Endodermal cell (in vitro differentiated cells): ENCODE measurements around the gene SPOCK2. TPM values are rescaled to one million over a fixed set of nuclear protein-coding genes. Genes with fewer than 3 reads are reported as not detected.
A peak's percentile ranks its signal among the peaks of the same experiment; 100 is the strongest.

ENCODE experiments used
- DNase-seq: peaks from one replicate; pipeline ENCODE4 v3.0.0-alpha.2; 2017
- H3K27ac ChIP-seq: 2 replicates; pipeline ENCODE4 v1.5.1; 2013; ENCODE audit warnings: mild to moderate bottlenecking, low read depth, low read length, moderate library complexity
- H3K27me3 ChIP-seq: 2 replicates; pipeline ENCODE4 v1.6.1; 2013; ENCODE audit warnings: mild to moderate bottlenecking, low read length, moderate library complexity; ENCODE audit not compliant: insufficient read depth, control insufficient read depth, poor library complexity, severe bottlenecking
- H3K36me3 ChIP-seq: 2 replicates; pipeline ENCODE4 v1.7.0; 2013; ENCODE audit warnings: mild to moderate bottlenecking, low read length, moderate library complexity; ENCODE audit not compliant: control insufficient read depth, insufficient read depth
- H3K4me1 ChIP-seq: one replicate; pipeline ENCODE4 v1.7.0; 2013; ENCODE audit warnings: low read length; ENCODE audit not compliant: control insufficient read depth, insufficient read depth
- H3K4me3 ChIP-seq: 2 replicates; pipeline ENCODE4 v1.5.1; 2013; ENCODE audit warnings: mild to moderate bottlenecking, low read length, moderate library complexity
- H3K9ac ChIP-seq: 2 replicates; pipeline ENCODE4 v1.6.1; 2013; ENCODE audit warnings: mild to moderate bottlenecking, low read length, moderate library complexity; ENCODE audit not compliant: poor library complexity, severe bottlenecking; ENCODE audit errors: extremely low read depth
- H3K9me3 ChIP-seq: 2 replicates; pipeline ENCODE4 v1.6.1; 2013; ENCODE audit warnings: mild to moderate bottlenecking, low read length, moderate library complexity; ENCODE audit not compliant: control insufficient read depth
- H3K27ac Mint-ChIP-seq: 2 replicates; pipeline ENCODE4 v1.8.0; 2020; ENCODE audit warnings: mixed read lengths
- H3K27me3 Mint-ChIP-seq: 2 replicates; pipeline ENCODE4 v1.8.0; 2021; ENCODE audit warnings: mild to moderate bottlenecking, mixed read lengths; ENCODE audit not compliant: insufficient read depth
- H3K36me3 Mint-ChIP-seq: 2 replicates; pipeline ENCODE4 v1.8.0; 2020; ENCODE audit warnings: low read depth, mixed read lengths
- H3K4me1 Mint-ChIP-seq: 2 replicates; pipeline ENCODE4 v1.8.0; 2020; ENCODE audit warnings: mixed read lengths
- H3K4me3 Mint-ChIP-seq: 2 replicates; pipeline ENCODE4 v1.8.0; 2020; ENCODE audit warnings: mild to moderate bottlenecking, moderate library complexity, mixed read lengths
- H3K9me3 Mint-ChIP-seq: 2 replicates; pipeline ENCODE4 v1.8.0; 2020; ENCODE audit warnings: mild to moderate bottlenecking, mixed read lengths
- WGBS, 2 experiments: methylation state at CpG; one replicate each; pipeline versions ENCODE4 v1.1.5 to v1.1.7; 2013; ENCODE audit warnings: missing lambda C conversion rate in 2 of 2, mixed read lengths in 1 of 2; ENCODE audit not compliant: insufficient coverage in 1 of 2, insufficient read length in 1 of 2; 5-methylcytosine and 5-hydroxymethylcytosine counted together
- total RNA-seq, 2 donors: library from RNA; stranded (reverse); fragmentation: NEBNext Ultra II Directional in 1 of 2; extraction: Animal tissue kit (Norgen Biotek cat#: 25700) in 1 of 2; gene quantifications; 2 replicates in 1 of 2; 3 replicates in 1 of 2; pipeline ENCODE4 v1.2.1, GENCODE V29; 2021
- TF ChIP-seq, protein P1 (sequence below): fragments of 200-600 bp; sonication (generic); conservative IDR thresholded peaks from 2 replicates; pipeline ENCODE4 v1.5.0; 2021; ENCODE audit warnings: antibody characterized with exemption, mild to moderate bottlenecking

SPOCK2 gene
- total RNA-seq, 2 donors from 2014 or later: 1.6 to 3.7 TPM

- Mint-ChIP-seq H3K9me3 (no peaks in the 10 kb centered on the region), H3K36me3 (peaks cover 4% of the 10 kb centered on the region), H3K4me3 (no peak overlapping the region), H3K27ac (no peak overlapping the region), H3K4me1 (peaks cover 4% of the 10 kb centered on the region), H3K27me3 (no peaks in the 10 kb centered on the region)
- 89% methylated on average over 2 of the region's 2 CpGs; no CpG with 5 or more reads in 1 of the 2 experiments for WGBS, 2 experiments
- no peak overlapping the region for H3K9ac ChIP-seq
- H3K27me3 ChIP-seq: no peaks in the 10 kb centered on the region
- DNase-seq: no peak
- H3K4me3 ChIP-seq: no peak overlapping the region
- H3K9me3 ChIP-seq: no peaks in the 10 kb centered on the region
- H3K36me3 ChIP-seq: peaks cover 10% of the 10 kb centered on the region
- H3K27ac ChIP-seq: no peak overlapping the region
- TF ChIP-seq, protein P1, sequence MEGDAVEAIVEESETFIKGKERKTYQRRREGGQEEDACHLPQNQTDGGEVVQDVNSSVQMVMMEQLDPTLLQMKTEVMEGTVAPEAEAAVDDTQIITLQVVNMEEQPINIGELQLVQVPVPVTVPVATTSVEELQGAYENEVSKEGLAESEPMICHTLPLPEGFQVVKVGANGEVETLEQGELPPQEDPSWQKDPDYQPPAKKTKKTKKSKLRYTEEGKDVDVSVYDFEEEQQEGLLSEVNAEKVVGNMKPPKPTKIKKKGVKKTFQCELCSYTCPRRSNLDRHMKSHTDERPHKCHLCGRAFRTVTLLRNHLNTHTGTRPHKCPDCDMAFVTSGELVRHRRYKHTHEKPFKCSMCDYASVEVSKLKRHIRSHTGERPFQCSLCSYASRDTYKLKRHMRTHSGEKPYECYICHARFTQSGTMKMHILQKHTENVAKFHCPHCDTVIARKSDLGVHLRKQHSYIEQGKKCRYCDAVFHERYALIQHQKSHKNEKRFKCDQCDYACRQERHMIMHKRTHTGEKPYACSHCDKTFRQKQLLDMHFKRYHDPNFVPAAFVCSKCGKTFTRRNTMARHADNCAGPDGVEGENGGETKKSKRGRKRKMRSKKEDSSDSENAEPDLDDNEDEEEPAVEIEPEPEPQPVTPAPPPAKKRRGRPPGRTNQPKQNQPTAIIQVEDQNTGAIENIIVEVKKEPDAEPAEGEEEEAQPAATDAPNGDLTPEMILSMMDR: no peak
- no peaks in the 10 kb centered on the region for H3K4me1 ChIP-seq
Observed at GRCh38 chr10:72127571-72127970, 39.2 kb upstream of the SPOCK2 start.

GRCh38 chr10:72126872-72127232, 38.5 kb upstream of the SPOCK2 start:
- Mint-ChIP-seq H3K4me3 (no peak overlapping the region), H3K9me3 (no peaks in the 10 kb centered on the region), H3K27me3 (no peaks in the 10 kb centered on the region), H3K36me3 (peaks cover 5% of the 10 kb centered on the region), H3K4me1 (peaks cover 4% of the 10 kb centered on the region), H3K27ac (no peak overlapping the region)
- Histone ChIP-seq H3K36me3 (peaks cover 11% of the 10 kb centered on the region), H3K9ac (no peak overlapping the region), H3K9me3 (no peaks in the 10 kb centered on the region), H3K4me1 (no peaks in the 10 kb centered on the region), H3K4me3 (no peak overlapping the region), H3K27me3 (no peaks in the 10 kb centered on the region), H3K27ac (no peak overlapping the region)
- no peak for DNase-seq
- TF ChIP-seq, protein P1: no peak
- WGBS, 2 experiments: 85 to 100% methylated on average over 2 to 3 of the region's 3 CpGs

GRCh38 chr10:72126184-72126871, 38.0 kb upstream of the SPOCK2 start:
- WGBS, 2 experiments: 84 to 100% methylated on average over 2 to 3 of the region's 3 CpGs
- H3K27me3 ChIP-seq: no peaks in the 10 kb centered on the region
- H3K36me3 ChIP-seq: peaks cover 15% of the 10 kb centered on the region
- no peak overlapping the region for H3K4me3 Mint-ChIP-seq
- H3K36me3 Mint-ChIP-seq: peaks cover 7% of the 10 kb centered on the region
- no peak overlapping the region for H3K27ac Mint-ChIP-seq
- no peak overlapping the region for H3K27ac ChIP-seq
- H3K27me3 Mint-ChIP-seq: no peaks in the 10 kb centered on the region
- H3K9ac ChIP-seq: no peak overlapping the region
- H3K9me3 Mint-ChIP-seq: no peaks in the 10 kb centered on the region
- peaks cover 4% of the 10 kb centered on the region for H3K4me1 Mint-ChIP-seq
- no peaks in the 10 kb centered on the region for H3K9me3 ChIP-seq
- no peaks in the 10 kb centered on the region for H3K4me1 ChIP-seq
- TF ChIP-seq, protein P1: peak; percentile 71
- DNase-seq: no peak
- H3K4me3 ChIP-seq: no peak overlapping the region
